DMS53 (cell line): ENCODE results near the gene WTAP.
"Not testable (repeated sequence)": the region's sequence is repeated elsewhere in the genome, so short reads cannot be mapped to it uniquely, and the experiment has no call there.

Experiments used
- DNase-seq: peaks from one replicate; lab custom pipeline; 2025; lab: John Stamatoyannopoulos, UW

The WTAP gene

GRCh38 chr6:159729598-159730331 is 2.5 kb downstream of the WTAP start:
- DNase-seq: no peak

GRCh38 chr6:159730332-159730676 is 3.0 kb downstream of the WTAP start:
- DNase-seq: no peak

GRCh38 chr6:159732550-159732949 is 5.2 kb downstream of the WTAP start:
- not testable (repeated sequence) for DNase-seq

GRCh38 chr6:159733395-159733794 is 6.1 kb downstream of the WTAP start:
- DNase-seq: not testable (repeated sequence)

GRCh38 chr6:159736908-159737307 is 9.6 kb downstream of the WTAP start:
- DNase-seq: no peak

- DNase-seq: no peak
Measured at GRCh38 chr6:159739341-159739740, 12.0 kb downstream of the WTAP start.

GRCh38 chr6:159742165-159742564 is 14.9 kb downstream of the WTAP start:
- no peak for DNase-seq

- no peak for DNase-seq
Measured at GRCh38 chr6:159745081-159745480, 17.8 kb downstream of the WTAP start.

- no peak for DNase-seq
Measured at GRCh38 chr6:159746759-159747158, 19.5 kb downstream of the WTAP start.

- not testable (repeated sequence) for DNase-seq
Measured at GRCh38 chr6:159748127-159748526, 20.8 kb downstream of the WTAP start.

- no peak for DNase-seq
Measured at GRCh38 chr6:159751448-159751847, 24.1 kb downstream of the WTAP start.

- DNase-seq: no peak
Measured at GRCh38 chr6:159753081-159753872, 26.0 kb downstream of the WTAP start.

- no peak for DNase-seq
Measured at GRCh38 chr6:159754401-159754800, 27.1 kb downstream of the WTAP start.

- DNase-seq: no peak
Measured at GRCh38 chr6:159754959-159755914, 27.9 kb downstream of the WTAP start.

GRCh38 chr6:159756508-159756907 is 29.2 kb downstream of the WTAP start:
- peak; percentile 26 for DNase-seq

GRCh38 chr6:159758031-159759001 is 31.0 kb downstream of the WTAP start:
- peak; percentile 6 for DNase-seq

- peak; percentile 9 for DNase-seq
Measured at GRCh38 chr6:159759645-159760044, 32.3 kb downstream of the WTAP start.

- DNase-seq: peak; percentile 7
Measured at GRCh38 chr6:159760602-159761057, 33.3 kb downstream of the WTAP start.

- peak; percentile 60 for DNase-seq
Measured at GRCh38 chr6:159761129-159761872, 34.0 kb downstream of the WTAP start.
